ENCODE data around the gene ZEB2.

ZEB2 gene

DNA sequence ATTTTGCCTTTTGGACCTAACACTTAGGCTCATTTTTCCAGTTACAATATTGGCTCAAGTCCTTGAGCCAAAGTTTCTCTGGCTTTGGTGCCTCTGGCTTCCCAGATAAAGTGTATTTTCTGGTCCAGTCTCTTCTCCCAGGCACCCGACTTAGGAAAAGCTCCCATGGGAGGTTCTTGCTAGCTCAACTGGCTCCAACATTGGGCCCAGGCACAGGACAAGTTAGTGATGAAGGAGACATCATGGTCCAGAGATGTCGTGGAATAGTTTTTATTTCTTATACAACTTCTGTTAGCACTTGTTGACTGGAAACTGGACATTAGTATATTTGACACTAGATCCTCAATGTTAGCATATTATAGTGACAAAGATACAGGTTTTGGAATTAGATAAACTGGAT lies 8.2 kb upstream of the ZEB2 start:
- DNase-seq (ENCODE audit: low read depth, low spot score): no peak

- no peak for DNase-seq (ENCODE audit: low read depth, low spot score)
Measured at GRCh38 chr2:144526831-144527230, 6.9 kb upstream of the ZEB2 start.

DNA sequence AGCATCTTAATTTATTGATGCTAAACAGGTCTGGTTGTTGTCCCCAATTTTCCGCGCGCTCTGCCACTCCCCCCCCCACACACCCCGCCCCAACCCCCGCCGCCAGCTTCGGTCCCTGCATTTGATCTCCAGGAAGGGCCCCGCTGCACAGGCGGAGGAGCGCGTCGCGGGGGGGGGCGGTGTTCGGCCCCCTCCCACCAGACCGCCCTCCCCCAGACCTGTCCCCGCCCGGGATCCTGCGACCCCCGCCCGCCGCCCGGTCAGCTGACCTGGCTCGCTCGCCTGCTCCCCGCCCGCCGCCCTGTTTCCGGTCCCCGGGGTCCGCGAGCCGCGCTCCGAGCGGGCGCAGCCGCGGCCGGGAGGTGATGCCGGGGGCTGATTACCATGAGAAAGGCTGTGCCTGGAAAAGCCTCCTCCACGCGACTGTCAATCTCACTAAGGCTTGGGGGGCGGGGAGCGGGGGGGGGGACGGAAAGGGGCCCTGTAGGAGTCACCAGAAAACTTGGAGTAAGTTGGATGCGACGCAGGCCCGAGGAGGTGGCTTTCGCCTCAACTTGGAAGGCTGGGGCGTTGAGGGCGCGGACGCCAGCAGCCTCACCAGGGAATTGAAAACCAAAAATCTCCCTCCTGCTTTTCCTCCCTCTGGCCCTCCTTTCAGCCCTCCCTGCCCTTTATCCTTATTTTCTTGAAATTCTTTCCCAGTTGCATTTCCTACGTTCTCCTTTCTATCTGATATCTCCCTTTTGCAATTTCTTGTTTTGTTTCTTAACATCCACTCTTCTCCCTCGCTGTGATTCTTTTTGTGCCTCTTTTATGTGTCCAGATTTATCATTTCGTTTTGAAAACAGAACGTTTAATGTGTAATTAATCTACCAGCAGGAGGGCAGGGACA lies 4.4 kb upstream of the ZEB2 start:
- DNase-seq (ENCODE audit: low read depth, low spot score): no peak

DNA sequence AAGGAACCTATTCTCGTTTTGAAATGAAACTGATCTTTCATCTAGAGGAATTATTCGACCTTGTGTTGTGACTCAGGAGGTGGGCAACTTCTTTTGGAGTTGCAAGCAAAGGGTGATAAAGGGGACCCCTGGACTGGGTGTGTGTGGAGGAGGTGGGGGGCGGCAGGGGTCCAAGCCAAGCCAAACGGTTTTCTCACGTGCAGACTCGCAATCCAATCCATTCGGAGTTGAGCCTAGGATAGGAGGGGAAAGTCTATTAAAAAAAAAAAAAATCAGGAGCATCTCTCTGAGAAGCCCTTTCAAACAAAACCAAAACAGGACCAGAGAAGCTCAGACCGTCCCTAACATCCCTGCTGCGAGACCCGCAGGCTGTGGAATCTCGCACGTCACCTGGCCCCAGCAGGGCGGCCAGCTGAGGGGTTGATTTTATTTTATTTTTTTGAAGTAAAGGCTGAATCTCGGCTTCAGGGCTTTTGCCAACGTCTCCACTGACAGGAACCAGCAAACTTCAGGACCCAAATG lies 3.7 kb upstream of the ZEB2 start:
- no peak for DNase-seq (ENCODE audit: low read depth, low spot score)

- DNase-seq (ENCODE audit: low read depth, low spot score): no peak
Measured at GRCh38 chr2:144522897-144523595, 3.1 kb upstream of the ZEB2 start.

- no peak for DNase-seq (ENCODE audit: low read depth, low spot score)
Measured at GRCh38 chr2:144522176-144522896, 2.4 kb upstream of the ZEB2 start.

DNA sequence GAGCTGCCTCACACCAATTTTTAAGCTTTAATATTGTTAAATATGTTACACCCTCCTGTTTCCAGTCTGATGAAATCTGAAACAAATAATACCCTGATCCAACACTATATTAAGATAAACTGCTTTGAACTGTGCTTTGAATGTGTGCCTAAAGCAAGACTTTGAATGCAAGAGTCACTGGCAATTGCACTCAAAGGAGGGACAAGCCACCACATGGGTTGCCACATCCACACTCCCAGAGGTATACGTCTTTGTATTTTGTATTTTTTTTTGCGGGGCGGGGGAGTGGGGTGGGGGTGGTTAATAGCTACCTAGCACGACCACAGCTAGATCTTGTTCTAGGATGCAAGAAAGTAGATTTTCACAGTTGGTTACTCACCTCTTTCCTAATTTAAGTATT lies 1.8 kb upstream of the ZEB2 start:
- DNase-seq (ENCODE audit: low read depth, low spot score): no peak

DNA sequence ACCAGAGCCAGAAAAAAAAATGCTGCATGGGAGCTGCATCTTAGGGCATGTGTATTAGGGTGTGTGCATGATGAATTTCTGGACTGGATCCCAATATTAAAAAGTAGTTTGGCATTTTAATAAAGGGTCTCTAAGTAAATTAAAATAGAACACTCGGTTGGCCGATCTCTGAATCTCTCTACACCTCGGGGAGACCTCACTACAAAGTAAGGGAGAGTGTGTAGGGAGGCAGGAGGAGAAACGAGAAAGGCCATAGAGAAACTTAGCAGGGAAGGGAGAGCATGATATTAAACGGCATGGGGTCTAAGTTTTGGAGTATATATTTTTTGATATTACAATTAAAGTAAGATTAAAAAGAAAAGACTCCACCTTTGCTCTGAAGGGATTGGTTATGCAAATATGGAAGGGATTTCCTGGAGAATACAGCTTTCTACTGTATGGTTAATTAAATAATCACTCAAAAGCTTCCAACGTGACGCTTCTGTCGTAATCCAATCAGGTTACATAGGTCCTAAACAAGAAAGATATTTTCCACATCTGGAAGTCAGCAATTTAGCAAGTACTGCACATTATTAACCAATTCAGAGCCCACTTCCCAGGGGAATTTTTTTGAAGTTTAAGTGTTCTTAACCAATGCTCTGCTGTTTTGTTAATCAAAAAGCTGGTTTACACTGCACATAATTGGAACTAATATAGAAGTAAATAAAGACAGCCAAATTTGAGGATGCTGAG lies 1.0 kb upstream of the ZEB2 start:
- DNase-seq (ENCODE audit: low read depth, low spot score): no peak

- no peak for DNase-seq (ENCODE audit: low read depth, low spot score)
Measured at GRCh38 chr2:144519597-144519933, 354 bp downstream of the ZEB2 start.

GRCh38 chr2:144518748-144519596 lies 947 bp downstream of the ZEB2 start:
- no peak for DNase-seq (ENCODE audit: low read depth, low spot score)

- no peak for DNase-seq (ENCODE audit: low read depth, low spot score)
Measured at GRCh38 chr2:144517866-144518747, 1.8 kb downstream of the ZEB2 start.

DNA sequence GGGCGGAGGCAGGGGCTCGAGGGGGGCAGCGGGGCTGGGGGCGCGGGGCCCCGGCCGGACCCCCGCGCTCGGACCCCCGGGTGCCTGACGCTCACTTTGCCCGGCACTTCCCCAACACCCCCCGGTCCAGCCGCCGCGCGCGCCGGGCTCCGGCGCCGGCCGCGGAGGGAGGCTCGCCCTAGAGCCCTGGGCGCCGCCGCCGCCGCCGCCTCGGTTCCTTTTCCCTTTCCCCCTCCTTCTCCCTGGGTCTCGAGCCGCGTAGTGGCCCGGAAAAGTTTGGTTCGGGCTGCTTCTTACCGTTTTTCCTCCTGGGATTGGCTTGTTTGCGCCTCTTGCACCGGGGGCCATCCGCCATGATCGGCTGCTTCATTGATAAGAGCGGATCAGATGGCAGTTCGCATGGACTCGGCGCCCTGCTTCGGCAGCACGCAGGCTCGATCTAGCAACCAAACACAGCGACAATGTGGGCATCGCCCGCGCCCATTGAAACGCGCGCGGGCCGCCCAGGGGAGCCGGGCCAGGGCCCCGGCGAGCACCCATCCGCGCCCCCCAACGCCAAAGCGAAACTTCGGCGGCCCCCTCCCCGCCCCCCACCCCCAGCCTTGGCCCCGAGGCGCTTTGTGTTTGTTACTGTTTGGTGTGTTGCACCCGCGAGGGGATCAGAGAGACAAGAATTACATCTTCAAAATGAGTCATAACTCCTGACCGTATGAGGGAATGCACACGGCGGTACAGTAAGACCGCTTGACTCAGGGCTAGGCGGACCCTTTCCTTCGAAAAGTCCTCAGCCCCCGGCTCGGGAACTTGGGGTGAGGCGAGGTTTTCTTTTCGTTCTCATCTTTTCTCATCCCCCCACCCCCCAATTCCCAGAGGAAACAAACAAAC lies 2.7 kb downstream of the ZEB2 start:
- DNase-seq (ENCODE audit: low read depth, low spot score): no peak

DNA sequence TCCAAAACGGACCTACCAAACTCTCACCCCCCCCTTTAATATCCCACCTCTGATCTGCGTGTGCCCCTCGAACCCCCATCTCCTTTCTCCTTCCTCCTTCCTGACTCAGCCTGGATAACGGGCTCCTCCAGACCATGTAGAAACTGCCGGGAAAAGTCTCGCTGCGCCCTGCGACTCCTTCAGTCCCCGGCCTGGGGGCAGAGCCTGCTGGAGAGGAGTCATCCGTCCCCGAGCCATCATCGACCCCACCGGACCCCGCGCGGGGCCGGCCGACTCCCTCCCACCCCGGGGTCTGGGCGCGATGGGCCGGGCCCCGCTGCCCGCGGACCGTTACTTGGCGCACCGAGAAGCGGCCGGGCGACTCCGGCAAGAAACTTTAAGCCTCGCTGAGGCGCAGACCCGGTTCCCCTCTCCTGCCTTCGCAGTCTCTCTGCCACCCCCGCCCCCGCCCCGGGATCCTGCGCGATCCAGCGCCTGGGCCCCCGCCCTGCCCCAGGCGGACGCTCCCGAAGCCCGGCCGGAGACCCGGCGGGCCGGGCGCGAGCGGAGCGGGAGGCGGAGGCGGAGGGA lies 3.4 kb downstream of the ZEB2 start:
- no peak for DNase-seq (ENCODE audit: low read depth, low spot score)

DNA sequence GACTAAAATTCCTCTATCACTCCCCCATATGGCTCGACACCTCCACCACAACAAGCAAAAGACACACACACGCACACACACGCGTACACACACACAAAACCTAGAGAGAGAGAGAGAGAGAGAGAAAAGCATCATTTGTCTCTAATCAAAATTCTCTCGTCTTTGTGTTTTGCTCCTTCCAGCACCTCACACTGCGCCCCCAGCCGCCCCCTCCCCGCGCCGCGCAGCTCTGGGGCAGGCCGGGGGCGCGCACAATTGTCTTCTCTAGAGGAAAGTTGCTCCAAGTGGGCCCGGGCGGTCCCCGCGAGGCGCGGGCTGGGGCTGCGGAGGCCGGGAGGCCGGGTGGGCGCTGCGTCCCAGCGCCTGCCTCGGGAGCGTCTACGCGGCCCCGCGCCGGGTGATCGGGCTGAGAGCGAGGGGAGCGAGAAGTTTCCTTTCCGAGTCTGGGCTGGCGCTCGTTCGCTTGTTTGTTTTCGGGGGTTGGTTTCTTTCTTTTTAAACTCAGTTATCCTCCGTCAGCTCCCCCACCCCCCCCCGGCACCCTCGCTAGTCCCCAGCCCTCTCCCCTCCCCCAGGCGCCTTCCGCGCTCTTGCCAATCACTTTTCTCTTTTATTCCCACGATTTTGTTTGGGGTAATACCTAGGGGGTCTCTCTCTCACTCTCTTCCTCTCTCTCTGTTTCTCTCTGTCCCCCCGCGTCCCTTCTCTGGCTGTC lies 4.1 kb downstream of the ZEB2 start:
- no peak for DNase-seq (ENCODE audit: low read depth, low spot score)

DNA sequence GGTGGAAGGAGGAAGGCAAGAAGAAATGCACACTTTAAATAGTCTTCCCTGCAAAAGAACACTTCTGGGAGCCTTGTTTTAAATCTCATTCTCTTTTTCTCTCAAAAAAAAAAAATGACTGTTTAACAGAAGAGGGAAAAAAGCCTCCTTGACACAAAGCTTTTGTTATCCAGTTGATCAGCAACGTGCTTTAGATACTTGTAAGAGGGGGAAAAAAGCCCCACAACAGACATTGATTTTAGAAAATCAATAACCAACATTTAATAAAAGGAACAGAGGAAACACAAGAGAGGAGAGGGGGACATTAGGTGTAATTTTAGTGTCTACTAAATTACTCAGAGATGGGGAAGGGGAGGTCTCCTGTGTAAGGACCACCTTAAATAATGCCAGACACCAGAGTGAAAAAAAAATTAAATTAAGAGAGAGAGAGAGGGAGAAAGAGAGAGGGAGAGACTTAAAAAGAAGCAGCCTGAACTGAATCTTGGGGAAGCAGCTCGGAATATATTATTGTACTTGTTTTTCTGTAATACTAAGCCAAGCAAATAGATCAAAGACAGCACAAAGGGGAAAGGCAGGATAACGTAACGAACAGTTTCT lies 4.7 kb downstream of the ZEB2 start:
- no peak for DNase-seq (ENCODE audit: low read depth, low spot score)

- DNase-seq (ENCODE audit: low read depth, low spot score): no peak
Measured at GRCh38 chr2:144514616-144515091, 5.3 kb downstream of the ZEB2 start.

Data from iPS DF 19.7 (cell line).